Hepatocyte (in vitro differentiated cells): ENCODE measurements around the gene TMEM134. TPM values are rescaled to one million over a fixed set of nuclear protein-coding genes. Genes with fewer than 3 reads are reported as not detected.

Experiments
- DNase-seq: peaks from one replicate; pipeline ENCODE4 v3.0.0-alpha.2; 2016; ENCODE audit warnings: low spot score
- H2AFZ ChIP-seq: fragments of 200-600 bp; sonication (generic); 2 replicates; pipeline ENCODE4 v1.6.0; 2016; ENCODE audit warnings: antibody characterized with exemption, mild to moderate bottlenecking
- H3K27ac ChIP-seq: fragments of 200-600 bp; sonication (generic); 2 replicates; pipeline ENCODE4 v1.5.1; 2016; ENCODE audit warnings: mild to moderate bottlenecking
- H3K27me3 ChIP-seq: fragments of 200-600 bp; sonication (generic); 2 replicates; pipeline ENCODE4 v1.6.1; 2016
- H3K36me3 ChIP-seq: fragments of 200-600 bp; sonication (generic); replicated peaks from 2 replicates; pipeline ENCODE4 v1.5.1; 2016; ENCODE audit warnings: low read depth; ENCODE audit not compliant: insufficient read depth
- H3K4me1 ChIP-seq: fragments of 200-600 bp; sonication (generic); 2 replicates; pipeline ENCODE4 v1.5.1; 2016; ENCODE audit warnings: mild to moderate bottlenecking, moderate library complexity; ENCODE audit not compliant: insufficient read depth
- H3K4me2 ChIP-seq: fragments of 200-600 bp; sonication (generic); 2 replicates; pipeline ENCODE4 v1.6.0; 2016
- H3K4me3 ChIP-seq: fragments of 200-600 bp; sonication (generic); 2 replicates; pipeline ENCODE4 v1.5.1; 2016; ENCODE audit warnings: mild to moderate bottlenecking
- H3K79me2 ChIP-seq: fragments of 200-600 bp; sonication (generic); 2 replicates; pipeline ENCODE4 v1.6.0; 2017; ENCODE audit warnings: mild to moderate bottlenecking
- H3K9me2 ChIP-seq: fragments of 200-600 bp; sonication (generic); replicated peaks from 2 replicates; pipeline ENCODE4 v1.6.0; 2017; ENCODE audit warnings: mild to moderate bottlenecking; ENCODE audit not compliant: insufficient read depth
- H3K9me3 ChIP-seq: fragments of 200-600 bp; sonication (generic); 2 replicates; pipeline ENCODE4 v1.5.1; 2016; ENCODE audit warnings: low read depth, mild to moderate bottlenecking
- H4K20me1 ChIP-seq: fragments of 200-600 bp; sonication (generic); 2 replicates; pipeline ENCODE4 v1.6.0; 2016; ENCODE audit warnings: mild to moderate bottlenecking; ENCODE audit not compliant: insufficient read depth, poor library complexity, severe bottlenecking
- CTCF ChIP-seq: fragments of 200-600 bp; sonication (generic); IDR thresholded peaks from 2 replicates; pipeline ENCODE4 v1.5.1; 2016; ENCODE audit warnings: antibody characterized with exemption, mild to moderate bottlenecking; ENCODE audit not compliant: poor library complexity
- EZH2 ChIP-seq: fragments of 200-600 bp; sonication (generic); IDR thresholded peaks from 2 replicates; pipeline ENCODE4 v1.6.1; 2016; ENCODE audit warnings: antibody characterized with exemption, mild to moderate bottlenecking, borderline replicate concordance
- EZH2phosphoT487 ChIP-seq: fragments of 200-600 bp; sonication (generic); IDR thresholded peaks from one replicate; pipeline ENCODE4 v1.6.1; 2018; ENCODE audit warnings: antibody characterized with exemption, mild to moderate bottlenecking, low read depth, moderate library complexity; ENCODE audit not compliant: unreplicated experiment, severe bottlenecking
- WGBS: methylation state at CpG from one replicate; pipeline ENCODE4 v1.1.6; 2016; ENCODE audit warnings: low lambda C conversion rate; ENCODE audit errors: missing lambda C conversion rate; 5-methylcytosine and 5-hydroxymethylcytosine counted together
- polyA plus RNA-seq: library from polyadenylated mRNA; unstranded; fragments of >200 nt; fragmentation: Nextera tagmentation; extraction: Ambion mirVana; gene quantifications from 2 replicates; pipeline ENCODE4 v1.2.1, GENCODE V29; 2016
- total RNA-seq: library from RNA; depleted of rRNA; stranded (reverse); fragments of >200 nt; gene quantifications from 2 replicates; pipeline ENCODE4 v1.2.3, GENCODE V29; 2014

TMEM134 gene
- total and polyA plus RNA-seq, 2 experiments from 2014 or later = 43.2 to 93.7 TPM

- no peak for DNase-seq
- Histone ChIP-seq H3K36me3 (no peaks in the 10 kb centered on the region), H3K79me2 (peaks cover 9% of the 10 kb centered on the region), H3K4me1 (peaks cover 2% of the 10 kb centered on the region), H4K20me1 (no peaks in the 10 kb centered on the region), H3K9me2 (no peaks in the 10 kb centered on the region), H3K4me2 (no peak overlapping the region), H2AFZ (no peak overlapping the region), H3K4me3 (no peak overlapping the region), H3K27ac (no peak overlapping the region), H3K9me3 (no peaks in the 10 kb centered on the region), H3K27me3 (no peaks in the 10 kb centered on the region)
- TF ChIP-seq EZH2phosphoT487 = no peak
- no peak for TF ChIP-seq EZH2
- TF ChIP-seq CTCF = no peak
- 81% methylated on average over 7 of the region's 7 CpGs for WGBS
These were observed 3.8 kb upstream of the TMEM134 start for GRCh38 chr11:67472882-67473281.

- no peak overlapping the region for H3K4me2 ChIP-seq
- no peak for DNase-seq
- WGBS = 87% methylated on average over 8 of the region's 8 CpGs
- peaks cover 4% of the 10 kb centered on the region for H3K4me1 ChIP-seq
- no peaks in the 10 kb centered on the region for H3K36me3 ChIP-seq
- H3K27me3 ChIP-seq = no peaks in the 10 kb centered on the region
- no peaks in the 10 kb centered on the region for H3K9me3 ChIP-seq
- H2AFZ ChIP-seq = no peak overlapping the region
- H4K20me1 ChIP-seq = no peaks in the 10 kb centered on the region
- H3K9me2 ChIP-seq = no peaks in the 10 kb centered on the region
- no peak overlapping the region for H3K4me3 ChIP-seq
- H3K79me2 ChIP-seq = peaks cover 31% of the 10 kb centered on the region
- TF ChIP-seq CTCF = no peak
- no peak for TF ChIP-seq EZH2phosphoT487
- no peak for TF ChIP-seq EZH2
- no peak overlapping the region for H3K27ac ChIP-seq
These were observed 1.4 kb upstream of the TMEM134 start for GRCh38 chr11:67470337-67471002.

- 39% methylated on average over 9 of the region's 9 CpGs for WGBS
- peak overlapping the region; percentile 97 for H2AFZ ChIP-seq
- TF ChIP-seq CTCF = no peak
- TF ChIP-seq EZH2phosphoT487 = no peak
- no peak for TF ChIP-seq EZH2
- peak overlapping the region; percentile 93 for H3K4me2 ChIP-seq
- peaks cover 37% of the 10 kb centered on the region for H3K79me2 ChIP-seq
- H3K4me3 ChIP-seq = peak overlapping the region; percentile 62
- H3K9me3 ChIP-seq = no peaks in the 10 kb centered on the region
- no peaks in the 10 kb centered on the region for H4K20me1 ChIP-seq
- H3K27me3 ChIP-seq = no peaks in the 10 kb centered on the region
- H3K4me1 ChIP-seq = peaks cover 4% of the 10 kb centered on the region
- no peak for DNase-seq
- H3K36me3 ChIP-seq = no peaks in the 10 kb centered on the region
- no peaks in the 10 kb centered on the region for H3K9me2 ChIP-seq
- H3K27ac ChIP-seq = peak overlapping the region; percentile 89
These were observed 409 bp upstream of the TMEM134 start for GRCh38 chr11:67469508-67469811.
